Neural progenitor cell (in vitro differentiated cells): Measurements from ENCODE around the gene PTGR3.

Experiments used
- CTCF ChIP-seq: fragments of 200-600 bp; sonication (generic); IDR thresholded peaks from 2 replicates; pipeline ENCODE4 v1.5.1; 2017; ENCODE audit warnings: antibody characterized with exemption, mild to moderate bottlenecking
- EZH2 ChIP-seq: fragments of 200-600 bp; sonication (generic); IDR thresholded peaks from 2 replicates; pipeline ENCODE4 v1.6.1; 2017; ENCODE audit warnings: antibody characterized with exemption, mild to moderate bottlenecking, moderate library complexity

- no peak for TF ChIP-seq CTCF
- no peak for TF ChIP-seq EZH2
Measured at GRCh38 chr18:75176849-75177248, 32.1 kb downstream of the PTGR3 start.
